Smooth muscle cell (in vitro differentiated cells): ENCODE data around the gene PHRF1. TPM values are rescaled to one million over a fixed set of nuclear protein-coding genes. Genes with fewer than 3 reads are reported as not detected.
"Not testable (repeated sequence)": the region's sequence is repeated elsewhere in the genome, so short reads cannot be mapped to it uniquely, and the experiment has no call there.

Source experiments
- DNase-seq: peaks from one replicate; lab custom pipeline; 2025; ENCODE audit not compliant: unreplicated experiment; lab: John Stamatoyannopoulos, UW
- H2AFZ ChIP-seq: fragments of 200-600 bp; sonication (generic); 2 replicates; pipeline ENCODE4 v1.6.0; 2016; ENCODE audit warnings: antibody characterized with exemption, low read depth, mild to moderate bottlenecking
- H3F3A ChIP-seq: fragments of 200-600 bp; sonication (generic); 2 replicates; pipeline ENCODE4 v1.6.0; 2017; ENCODE audit warnings: antibody characterized with exemption, low read depth
- H3K27ac ChIP-seq: fragments of 200-600 bp; sonication (generic); 2 replicates; pipeline ENCODE4 v1.5.1; 2016; ENCODE audit warnings: low read depth, mild to moderate bottlenecking
- H3K27me3 ChIP-seq: fragments of 200-600 bp; sonication (generic); 2 replicates; pipeline ENCODE4 v1.6.1; 2016; ENCODE audit warnings: low read depth, mild to moderate bottlenecking
- H3K36me3 ChIP-seq: fragments of 200-600 bp; sonication (generic); 2 replicates; pipeline ENCODE4 v1.5.1; 2016; ENCODE audit warnings: low read depth
- H3K4me1 ChIP-seq: fragments of 200-600 bp; sonication (generic); 2 replicates; pipeline ENCODE4 v1.5.1; 2016; ENCODE audit warnings: low read depth
- H3K4me2 ChIP-seq: fragments of 200-600 bp; sonication (generic); 2 replicates; pipeline ENCODE4 v1.6.0; 2016; ENCODE audit warnings: mild to moderate bottlenecking
- H3K4me3 ChIP-seq: fragments of 200-600 bp; sonication (generic); 2 replicates; pipeline ENCODE4 v1.5.1; 2016; ENCODE audit warnings: mild to moderate bottlenecking
- H3K79me2 ChIP-seq: fragments of 200-600 bp; sonication (generic); 2 replicates; pipeline ENCODE4 v1.6.0; 2016; ENCODE audit warnings: low read depth, mild to moderate bottlenecking
- H3K9ac ChIP-seq: fragments of 200-600 bp; sonication (generic); 2 replicates; pipeline ENCODE4 v1.6.0; 2016; ENCODE audit warnings: low read depth
- H3K9me3 ChIP-seq: fragments of 200-600 bp; sonication (generic); replicated peaks from 2 replicates; pipeline ENCODE4 v1.5.1; 2016; ENCODE audit warnings: low read depth
- H4K20me1 ChIP-seq: fragments of 200-600 bp; sonication (generic); 2 replicates; pipeline ENCODE4 v1.6.0; 2016; ENCODE audit warnings: low read depth
- CTCF ChIP-seq: fragments of 200-600 bp; sonication (generic); IDR thresholded peaks from 2 replicates; pipeline ENCODE4 v1.5.1; 2017; ENCODE audit warnings: borderline replicate concordance, mild to moderate bottlenecking, antibody characterized with exemption; ENCODE audit not compliant: insufficient read depth, poor library complexity, severe bottlenecking
- whole genome bisulfite sequencing: methylation state at CpG from one replicate; pipeline ENCODE4 v1.1.7; 2016; ENCODE audit warnings: low lambda C conversion rate; 5-methylcytosine and 5-hydroxymethylcytosine counted together
- polyA plus RNA-seq: library from polyadenylated mRNA; unstranded; fragments of >200 nt; fragmentation: Nextera tagmentation; extraction: Ambion mirVana; gene quantifications from 2 replicates; pipeline ENCODE4 v1.2.1, GENCODE V29; 2016
- total RNA-seq: library from RNA; depleted of rRNA; stranded (reverse); fragments of >200 nt; gene quantifications from 2 replicates; pipeline ENCODE4 v1.2.3, GENCODE V29; 2014

PHRF1 gene
- total and polyA plus RNA-seq, 2 experiments from 2014 or later, result 11.6 to 20.2 TPM

GRCh38 chr11:645536-645935 is 69.3 kb downstream of the PHRF1 start:
- Histone ChIP-seq H3K9me3 (no peaks in the 10 kb centered on the region), H3K4me3 (no peak overlapping the region), H3K27me3 (no peaks in the 10 kb centered on the region), H4K20me1 (peaks cover 27% of the 10 kb centered on the region), H3K27ac (no peak overlapping the region), H3F3A (no peaks in the 10 kb centered on the region), H2AFZ (no peak overlapping the region), H3K4me1 (no peaks in the 10 kb centered on the region), H3K9ac (no peak overlapping the region), H3K79me2 (no peaks in the 10 kb centered on the region), H3K4me2 (no peak overlapping the region), H3K36me3 (no peaks in the 10 kb centered on the region)
- DNase-seq, result no peak
- WGBS, result 91% methylated on average over 16 of the region's 16 CpGs
- no peak for TF ChIP-seq CTCF

GRCh38 chr11:646214-646613 is 69.9 kb downstream of the PHRF1 start:
- DNase-seq, result no peak
- no peak for TF ChIP-seq CTCF
- peaks cover 21% of the 10 kb centered on the region for H4K20me1 ChIP-seq
- no peaks in the 10 kb centered on the region for H3K36me3 ChIP-seq
- no peak overlapping the region for H2AFZ ChIP-seq
- WGBS, result 94% methylated on average over 14 of the region's 14 CpGs
- no peaks in the 10 kb centered on the region for H3K79me2 ChIP-seq
- no peak overlapping the region for H3K27ac ChIP-seq
- H3K9me3 ChIP-seq, result no peaks in the 10 kb centered on the region
- no peaks in the 10 kb centered on the region for H3K4me1 ChIP-seq
- no peaks in the 10 kb centered on the region for H3K27me3 ChIP-seq
- H3K9ac ChIP-seq, result no peak overlapping the region
- H3K4me3 ChIP-seq, result no peak overlapping the region
- H3K4me2 ChIP-seq, result no peak overlapping the region
- no peaks in the 10 kb centered on the region for H3F3A ChIP-seq

- H3K9me3 ChIP-seq, H3K4me1 ChIP-seq, H3K4me3 ChIP-seq, H2AFZ ChIP-seq, H3K27me3 ChIP-seq, DNase-seq, H4K20me1 ChIP-seq, H3K4me2 ChIP-seq, H3K36me3 ChIP-seq, H3K27ac ChIP-seq, H3F3A ChIP-seq, H3K9ac ChIP-seq, H3K79me2 ChIP-seq: not testable (repeated sequence)
- WGBS, result 98% methylated on average over 10 of the region's 14 CpGs
Measured at GRCh38 chr11:647672-648158, 71.4 kb downstream of the PHRF1 start.

- no peak overlapping the region for H3K27ac ChIP-seq
- H3K4me1 ChIP-seq, result no peaks in the 10 kb centered on the region
- no peaks in the 10 kb centered on the region for H3K36me3 ChIP-seq
- no peak for DNase-seq
- no peaks in the 10 kb centered on the region for H3K79me2 ChIP-seq
- H2AFZ ChIP-seq, result no peak overlapping the region
- H3K9me3 ChIP-seq, result no peaks in the 10 kb centered on the region
- no peaks in the 10 kb centered on the region for H3F3A ChIP-seq
- H3K9ac ChIP-seq, result no peak overlapping the region
- no peak overlapping the region for H3K4me3 ChIP-seq
- WGBS, result 93% methylated on average over 10 of the region's 10 CpGs
- no peak overlapping the region for H3K4me2 ChIP-seq
- H3K27me3 ChIP-seq, result no peaks in the 10 kb centered on the region
- TF ChIP-seq CTCF, result no peak
- H4K20me1 ChIP-seq, result peaks cover 11% of the 10 kb centered on the region
Measured at GRCh38 chr11:650482-650881, 74.2 kb downstream of the PHRF1 start.

GRCh38 chr11:653136-653535 is 76.9 kb downstream of the PHRF1 start:
- H3F3A ChIP-seq, H3K36me3 ChIP-seq, H3K79me2 ChIP-seq, H3K27ac ChIP-seq, H3K9ac ChIP-seq, DNase-seq, H3K9me3 ChIP-seq, H3K4me3 ChIP-seq, H3K27me3 ChIP-seq, H3K4me1 ChIP-seq, H3K4me2 ChIP-seq, H2AFZ ChIP-seq: not testable (repeated sequence)
- WGBS, result 97% methylated on average over 14 of the region's 14 CpGs
- H4K20me1 ChIP-seq, result peaks cover 16% of the 10 kb centered on the region
